ENCODE data around the gene B4GALNT4. TPM values are rescaled to one million over a fixed set of nuclear protein-coding genes. Genes with fewer than 3 reads are reported as not detected.

Gene B4GALNT4
- total RNA-seq, 1 donor = 2.2 TPM

DNA sequence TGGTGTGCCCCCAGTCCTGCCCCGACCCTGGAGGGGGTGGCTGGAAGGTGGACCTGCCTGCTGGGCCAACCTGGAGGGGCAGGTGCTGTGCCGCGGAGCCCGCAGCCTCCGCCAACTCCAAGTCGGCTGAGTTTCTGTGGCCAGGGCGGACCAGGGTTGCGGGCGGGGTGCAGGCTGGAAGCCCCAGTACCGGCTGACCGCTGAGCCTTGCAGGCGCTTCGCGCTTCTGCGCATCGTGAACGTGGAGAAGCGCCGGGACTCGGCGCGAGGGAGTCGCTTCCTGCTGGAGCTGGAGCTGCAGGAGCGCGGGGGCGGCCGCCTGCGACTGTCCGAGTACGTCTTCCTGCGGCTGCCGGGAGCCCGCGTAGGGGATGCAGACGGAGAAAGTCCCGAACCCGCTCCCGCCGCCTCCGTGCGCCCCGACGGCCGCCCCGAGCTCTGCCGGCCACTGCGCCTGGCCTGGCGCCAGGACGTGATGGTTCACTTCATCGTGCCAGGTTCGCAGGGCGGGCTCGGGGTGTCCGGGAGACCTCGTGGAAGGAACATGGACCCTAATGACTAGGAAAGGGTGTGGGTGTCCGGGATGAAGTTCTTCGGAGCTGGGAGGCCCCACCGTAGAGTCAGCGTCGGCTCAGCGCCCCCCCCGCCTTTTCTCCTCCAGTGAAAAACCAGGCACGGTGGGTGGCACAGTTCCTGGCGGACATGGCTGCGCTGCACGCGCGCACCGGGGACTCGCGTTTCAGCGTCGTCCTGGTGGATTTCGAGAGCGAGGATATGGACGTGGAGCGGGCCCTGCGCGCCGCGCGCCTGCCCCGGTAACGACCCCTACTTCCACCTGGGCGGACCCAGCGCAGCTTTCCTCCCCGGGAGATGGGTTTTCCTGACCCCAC, 10.2 kb downstream of the B4GALNT4 start:
- H3K27me3 ChIP-seq (ENCODE audit: insufficient read depth, low read length) = no peaks in the 10 kb centered on the region
- no peak overlapping the region for H2AFZ ChIP-seq (ENCODE audit: low read length)
- no peak overlapping the region for H3K27ac ChIP-seq (ENCODE audit: low read depth, low read length)
- H3K4me3 ChIP-seq (ENCODE audit: insufficient read depth, low read length) = no peak overlapping the region
- peak; percentile 82 for DNase-seq (ENCODE audit: insufficient read length, low spot score, missing footprints)
- H3K4me2 ChIP-seq (ENCODE audit: insufficient read depth, low read length) = no peak overlapping the region
- H3K79me2 ChIP-seq (ENCODE audit: insufficient read depth, low read length) = no peaks in the 10 kb centered on the region
- H3K9me3 ChIP-seq (ENCODE audit: low read depth, low read length) = no peaks in the 10 kb centered on the region
- H3K36me3 ChIP-seq (ENCODE audit: insufficient read depth, low read length) = no peaks in the 10 kb centered on the region
- H4K20me1 ChIP-seq (ENCODE audit: insufficient read depth, low read length) = no peaks in the 10 kb centered on the region
- TF ChIP-seq, protein P1, sequence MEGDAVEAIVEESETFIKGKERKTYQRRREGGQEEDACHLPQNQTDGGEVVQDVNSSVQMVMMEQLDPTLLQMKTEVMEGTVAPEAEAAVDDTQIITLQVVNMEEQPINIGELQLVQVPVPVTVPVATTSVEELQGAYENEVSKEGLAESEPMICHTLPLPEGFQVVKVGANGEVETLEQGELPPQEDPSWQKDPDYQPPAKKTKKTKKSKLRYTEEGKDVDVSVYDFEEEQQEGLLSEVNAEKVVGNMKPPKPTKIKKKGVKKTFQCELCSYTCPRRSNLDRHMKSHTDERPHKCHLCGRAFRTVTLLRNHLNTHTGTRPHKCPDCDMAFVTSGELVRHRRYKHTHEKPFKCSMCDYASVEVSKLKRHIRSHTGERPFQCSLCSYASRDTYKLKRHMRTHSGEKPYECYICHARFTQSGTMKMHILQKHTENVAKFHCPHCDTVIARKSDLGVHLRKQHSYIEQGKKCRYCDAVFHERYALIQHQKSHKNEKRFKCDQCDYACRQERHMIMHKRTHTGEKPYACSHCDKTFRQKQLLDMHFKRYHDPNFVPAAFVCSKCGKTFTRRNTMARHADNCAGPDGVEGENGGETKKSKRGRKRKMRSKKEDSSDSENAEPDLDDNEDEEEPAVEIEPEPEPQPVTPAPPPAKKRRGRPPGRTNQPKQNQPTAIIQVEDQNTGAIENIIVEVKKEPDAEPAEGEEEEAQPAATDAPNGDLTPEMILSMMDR (IDR thresholded peaks at IDR 0.05; ENCODE audit: extremely low read depth, low read depth, low read length) = no peak
- H3K4me1 ChIP-seq (ENCODE audit: insufficient read depth, low read length) = no peaks in the 10 kb centered on the region

DNA sequence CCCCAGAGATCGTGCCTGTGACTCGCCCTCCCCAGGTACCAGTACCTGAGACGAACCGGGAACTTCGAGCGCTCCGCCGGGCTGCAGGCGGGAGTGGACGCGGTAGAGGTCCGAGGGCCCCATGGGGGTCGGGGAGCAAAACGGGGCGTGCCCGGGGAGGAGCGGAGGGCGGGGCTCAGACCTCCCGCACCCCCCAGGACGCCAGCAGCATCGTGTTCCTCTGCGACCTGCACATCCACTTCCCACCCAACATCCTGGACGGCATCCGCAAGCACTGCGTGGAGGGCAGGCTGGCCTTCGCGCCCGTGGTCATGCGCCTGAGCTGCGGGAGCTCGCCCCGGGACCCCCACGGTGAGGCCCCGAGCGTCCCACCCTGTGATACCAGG, 10.8 kb downstream of the B4GALNT4 start:
- Histone ChIP-seq H3K36me3 (ENCODE audit: insufficient read depth, low read length) (no peaks in the 10 kb centered on the region), H3K4me3 (ENCODE audit: insufficient read depth, low read length) (no peak overlapping the region), H3K4me1 (ENCODE audit: insufficient read depth, low read length) (no peaks in the 10 kb centered on the region), H3K27me3 (ENCODE audit: insufficient read depth, low read length) (no peaks in the 10 kb centered on the region), H3K79me2 (ENCODE audit: insufficient read depth, low read length) (no peaks in the 10 kb centered on the region), H3K9me3 (ENCODE audit: low read depth, low read length) (no peaks in the 10 kb centered on the region), H4K20me1 (ENCODE audit: insufficient read depth, low read length) (no peaks in the 10 kb centered on the region), H3K4me2 (ENCODE audit: insufficient read depth, low read length) (no peak overlapping the region), H2AFZ (ENCODE audit: low read length) (no peak overlapping the region), H3K27ac (ENCODE audit: low read depth, low read length) (no peak overlapping the region)
- DNase-seq (ENCODE audit: insufficient read length, low spot score, missing footprints) = peak; percentile 75
- TF ChIP-seq, protein P1 (IDR thresholded peaks at IDR 0.05; ENCODE audit: extremely low read depth, low read depth, low read length) = no peak

DNA sequence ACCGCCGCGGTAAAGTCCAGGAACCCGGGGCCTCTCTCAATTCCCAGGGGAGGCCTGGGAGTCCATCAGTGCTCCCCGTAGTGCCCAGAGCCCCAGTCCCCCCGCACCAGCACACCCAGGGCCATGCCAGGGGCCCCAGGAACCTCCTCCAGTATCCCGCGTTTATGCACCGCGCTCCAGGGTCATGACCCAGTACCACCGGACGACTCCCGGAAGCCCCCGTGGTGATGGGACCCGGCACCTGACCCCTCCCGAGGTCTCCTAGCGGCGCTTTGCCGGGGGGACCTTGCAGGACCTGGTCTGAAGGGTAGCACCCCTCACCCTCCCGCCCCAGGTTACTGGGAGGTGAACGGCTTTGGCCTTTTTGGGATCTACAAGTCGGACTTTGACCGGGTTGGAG, 11.2 kb downstream of the B4GALNT4 start:
- H3K36me3 ChIP-seq (ENCODE audit: insufficient read depth, low read length) = no peaks in the 10 kb centered on the region
- no peak overlapping the region for H3K4me2 ChIP-seq (ENCODE audit: insufficient read depth, low read length)
- no peaks in the 10 kb centered on the region for H3K79me2 ChIP-seq (ENCODE audit: insufficient read depth, low read length)
- H4K20me1 ChIP-seq (ENCODE audit: insufficient read depth, low read length) = no peaks in the 10 kb centered on the region
- H3K4me1 ChIP-seq (ENCODE audit: insufficient read depth, low read length) = no peaks in the 10 kb centered on the region
- H3K27ac ChIP-seq (ENCODE audit: low read depth, low read length) = no peak overlapping the region
- no peaks in the 10 kb centered on the region for H3K9me3 ChIP-seq (ENCODE audit: low read depth, low read length)
- no peak overlapping the region for H2AFZ ChIP-seq (ENCODE audit: low read length)
- H3K27me3 ChIP-seq (ENCODE audit: insufficient read depth, low read length) = no peaks in the 10 kb centered on the region
- TF ChIP-seq, protein P1 (IDR thresholded peaks at IDR 0.05; ENCODE audit: extremely low read depth, low read depth, low read length) = no peak
- DNase-seq (ENCODE audit: insufficient read length, low spot score, missing footprints) = peak; percentile 83
- no peak overlapping the region for H3K4me3 ChIP-seq (ENCODE audit: insufficient read depth, low read length)

DNA sequence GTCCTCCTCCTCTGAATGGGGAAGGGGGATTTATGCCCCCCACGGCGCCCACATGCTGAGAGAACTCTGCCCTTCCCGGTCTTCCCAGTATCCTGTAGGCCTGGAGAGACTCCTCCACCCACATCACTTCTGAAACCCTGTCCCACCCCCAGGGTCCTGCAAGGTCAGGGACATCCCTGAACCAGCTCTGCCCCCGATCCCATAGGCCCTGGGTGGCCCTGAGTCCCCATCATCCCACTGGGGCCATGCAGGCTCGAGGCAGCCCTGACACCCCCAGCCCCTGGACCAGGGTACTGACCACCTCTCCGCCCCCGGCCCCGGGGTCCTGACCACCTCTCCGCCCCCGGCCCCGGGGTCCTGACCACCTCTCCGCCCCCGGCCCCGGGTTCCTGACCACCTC, 11.7 kb downstream of the B4GALNT4 start:
- H2AFZ ChIP-seq (ENCODE audit: low read length) = no peak overlapping the region
- DNase-seq (ENCODE audit: insufficient read length, low spot score, missing footprints) = peak; percentile 89
- no peaks in the 10 kb centered on the region for H3K9me3 ChIP-seq (ENCODE audit: low read depth, low read length)
- H3K27me3 ChIP-seq (ENCODE audit: insufficient read depth, low read length) = no peaks in the 10 kb centered on the region
- no peaks in the 10 kb centered on the region for H4K20me1 ChIP-seq (ENCODE audit: insufficient read depth, low read length)
- no peaks in the 10 kb centered on the region for H3K4me1 ChIP-seq (ENCODE audit: insufficient read depth, low read length)
- no peaks in the 10 kb centered on the region for H3K36me3 ChIP-seq (ENCODE audit: insufficient read depth, low read length)
- H3K4me3 ChIP-seq (ENCODE audit: insufficient read depth, low read length) = no peak overlapping the region
- no peak overlapping the region for H3K27ac ChIP-seq (ENCODE audit: low read depth, low read length)
- H3K79me2 ChIP-seq (ENCODE audit: insufficient read depth, low read length) = no peaks in the 10 kb centered on the region
- H3K4me2 ChIP-seq (ENCODE audit: insufficient read depth, low read length) = no peak overlapping the region
- TF ChIP-seq, protein P1 (IDR thresholded peaks at IDR 0.05; ENCODE audit: extremely low read depth, low read depth, low read length) = no peak
